Esophagus muscularis mucosa (tissue), 4 donors: ENCODE results near the gene BTNL8. TPM values are rescaled to one million over a fixed set of nuclear protein-coding genes. Genes with fewer than 3 reads are reported as not detected.

Experiments used
- DNase-seq: peaks from one replicate; pipeline ENCODE4 v3.0.0-alpha.2; 2017; ENCODE audit errors: extremely low spot score
- H3K27ac ChIP-seq, 4 donors: fragments of 200-600 bp; sonication (generic); replicated peaks in 1 of 4; 1 replicate in 3 of 4; 2 replicates in 1 of 4; pipeline ENCODE4 v1.5.1; 2016 to 2019; ENCODE audit warnings: mild to moderate bottlenecking in 1 of 4
- H3K27me3 ChIP-seq, 4 donors: fragments of 200-600 bp; sonication (generic); one replicate each; pipeline versions ENCODE4 v1.5.1 to v1.6.0; 2016 to 2019
- H3K36me3 ChIP-seq, 4 donors: fragments of 200-600 bp; sonication (generic); one replicate each; pipeline ENCODE4 v1.5.1; 2016 to 2019
- H3K4me1 ChIP-seq, 4 donors: fragments of 200-600 bp; sonication (generic); one replicate each; pipeline ENCODE4 v1.5.1; 2016 to 2019
- H3K4me3 ChIP-seq, 4 donors: fragments of 200-600 bp; sonication (generic); 1 replicate in 2 of 4; 2 replicates in 2 of 4; pipeline ENCODE4 v1.5.1; 2016 to 2019; ENCODE audit warnings: mild to moderate bottlenecking in 4 of 4, moderate library complexity in 1 of 4
- H3K9me3 ChIP-seq, 4 donors: fragments of 200-600 bp; sonication (generic); 1 replicate in 3 of 4; 2 replicates in 1 of 4; pipeline ENCODE4 v1.5.1; 2016 to 2019
- EP300 ChIP-seq: sonication (generic); formaldehyde crosslinking; IDR thresholded peaks from one replicate; pipeline ENCODE4 v1.6.1; 2017; ENCODE audit warnings: antibody characterized with exemption
- POLR2A ChIP-seq: fragments of 450-650 bp; IDR thresholded peaks from one replicate; pipeline ENCODE4 v1.6.1; 2017; ENCODE audit warnings: antibody characterized with exemption, moderate library complexity, mild to moderate bottlenecking, low read depth
- POLR2AphosphoS5 ChIP-seq, 2 donors: sonication (generic); formaldehyde crosslinking; IDR thresholded peaks; one replicate each; pipeline ENCODE4 v1.6.1; 2017; ENCODE audit warnings: antibody characterized with exemption in 2 of 2
- WGBS: methylation state at CpG from one replicate; pipeline ENCODE4 v1.1.5; 2018; 5-methylcytosine and 5-hydroxymethylcytosine counted together
- intact Hi-C: fragments of 100-400 bp; cut with DNase I; formaldehyde crosslinking; loops from one replicate; pipeline ENCODE4 v1.15.1; 2023
- total RNA-seq, 4 donors: library from RNA; depleted of rRNA; stranded (reverse); fragments of >200 nt; gene quantifications; one replicate each; pipeline versions ENCODE4 v1.1.0 to v1.2.1, GENCODE V29; 2016
- TF ChIP-seq, protein P1 (sequence below), 3 experiments: fragments of 200-600 bp in 2 of 3; fragments of 450-650 bp in 1 of 3; sonication (generic) in 2 of 3; IDR thresholded peaks; one replicate each; pipeline ENCODE4 v1.5.1; 2017 to 2019; ENCODE audit warnings: antibody characterized with exemption in 3 of 3, mild to moderate bottlenecking in 2 of 3, moderate library complexity in 1 of 3

The BTNL8 gene
- total RNA-seq, 4 donors from 2014 or later = 0.17 to 0.58 (median 0.34) TPM; not detected in 1

DNA sequence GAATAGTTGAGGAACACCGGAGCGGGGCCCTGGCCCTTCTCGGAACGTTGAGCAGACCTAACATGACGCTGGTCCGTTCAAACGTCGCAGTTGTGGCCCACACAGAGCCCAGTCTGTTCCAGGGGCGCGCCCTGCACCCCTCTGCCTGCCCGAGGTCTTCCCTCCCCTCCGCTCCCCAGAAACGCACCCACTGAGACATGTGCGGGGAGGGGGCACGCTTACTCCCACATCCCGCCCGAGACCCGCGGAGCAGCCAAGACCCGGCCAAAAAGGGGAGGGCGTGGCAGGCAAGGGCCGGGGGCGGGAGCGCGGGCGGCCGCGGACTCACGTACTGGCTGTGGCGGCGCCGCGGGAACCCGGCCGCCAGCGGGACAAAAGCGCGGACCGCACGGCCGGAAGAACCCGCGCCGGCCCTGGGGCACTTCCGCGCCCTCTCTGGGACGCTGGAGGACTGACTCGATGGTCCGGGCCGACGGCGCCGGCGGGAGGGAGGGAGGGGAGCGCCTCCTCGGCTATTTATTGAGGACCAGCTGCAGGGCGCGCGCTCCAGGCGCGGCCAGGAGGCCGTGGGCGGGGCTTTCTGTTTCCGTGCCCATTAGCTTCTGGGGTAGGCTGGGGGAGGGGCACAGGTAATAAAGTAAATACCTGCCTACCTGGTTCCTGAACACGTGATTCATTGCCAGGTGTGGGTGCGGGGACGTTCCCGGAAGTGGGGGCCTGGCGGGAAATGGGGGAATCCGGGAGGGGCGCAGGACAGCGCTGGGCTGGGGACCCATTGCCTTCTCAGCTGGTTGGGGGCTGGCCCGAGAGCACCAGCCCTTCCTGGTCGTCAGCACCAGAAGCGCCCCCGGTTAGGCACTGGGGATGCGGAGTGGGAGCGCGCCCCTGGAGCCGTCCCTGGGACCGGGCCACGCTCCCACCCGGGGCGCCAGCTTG lies 37.8 kb upstream of the BTNL8 start, which contains the start of gene ZFP62:
TSS of gene ZFP62 (minus strand) at position 390 of the 936 bp plus-strand sequence. CDS start at position 333, 57 bp downstream.
- Histone ChIP-seq H3K36me3 (peaks cover 0 to under 1% (median 0%) of the 10 kb centered on the region in 4 donors), H3K27me3 (no peaks in the 10 kb centered on the region), H3K4me3 (peak within 1 kb of the TSS; percentile 72 to 98 (median 82)), H3K27ac (peak within 1 kb of the TSS; percentile 85 to 91 (median 88)), H3K9me3 (no peaks in the 10 kb centered on the region), H3K4me1 (peaks cover 10 to 19% (median 14%) of the 10 kb centered on the region in 4 donors)
- DNase-seq = peak; percentile 94
- intact Hi-C loops = loop anchor here (2.0 to 5.0 kb wide), 2 partner anchors 78 to 191 kb away; no protein-coding TSS in a partner anchor
- TF ChIP-seq, protein P1, sequence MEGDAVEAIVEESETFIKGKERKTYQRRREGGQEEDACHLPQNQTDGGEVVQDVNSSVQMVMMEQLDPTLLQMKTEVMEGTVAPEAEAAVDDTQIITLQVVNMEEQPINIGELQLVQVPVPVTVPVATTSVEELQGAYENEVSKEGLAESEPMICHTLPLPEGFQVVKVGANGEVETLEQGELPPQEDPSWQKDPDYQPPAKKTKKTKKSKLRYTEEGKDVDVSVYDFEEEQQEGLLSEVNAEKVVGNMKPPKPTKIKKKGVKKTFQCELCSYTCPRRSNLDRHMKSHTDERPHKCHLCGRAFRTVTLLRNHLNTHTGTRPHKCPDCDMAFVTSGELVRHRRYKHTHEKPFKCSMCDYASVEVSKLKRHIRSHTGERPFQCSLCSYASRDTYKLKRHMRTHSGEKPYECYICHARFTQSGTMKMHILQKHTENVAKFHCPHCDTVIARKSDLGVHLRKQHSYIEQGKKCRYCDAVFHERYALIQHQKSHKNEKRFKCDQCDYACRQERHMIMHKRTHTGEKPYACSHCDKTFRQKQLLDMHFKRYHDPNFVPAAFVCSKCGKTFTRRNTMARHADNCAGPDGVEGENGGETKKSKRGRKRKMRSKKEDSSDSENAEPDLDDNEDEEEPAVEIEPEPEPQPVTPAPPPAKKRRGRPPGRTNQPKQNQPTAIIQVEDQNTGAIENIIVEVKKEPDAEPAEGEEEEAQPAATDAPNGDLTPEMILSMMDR (IDR thresholded peaks at IDR 0.05) = peak in 2 of 3 experiments; percentile 6 to 11
- TF ChIP-seq EP300 = no peak
- TF ChIP-seq POLR2A = peak; percentile 28
- peak; percentile 67 to 84 for TF ChIP-seq POLR2AphosphoS5 (IDR thresholded peaks at IDR 0.05)
- WGBS = under 1% methylated on average over 49 of the region's 84 CpGs

DNA sequence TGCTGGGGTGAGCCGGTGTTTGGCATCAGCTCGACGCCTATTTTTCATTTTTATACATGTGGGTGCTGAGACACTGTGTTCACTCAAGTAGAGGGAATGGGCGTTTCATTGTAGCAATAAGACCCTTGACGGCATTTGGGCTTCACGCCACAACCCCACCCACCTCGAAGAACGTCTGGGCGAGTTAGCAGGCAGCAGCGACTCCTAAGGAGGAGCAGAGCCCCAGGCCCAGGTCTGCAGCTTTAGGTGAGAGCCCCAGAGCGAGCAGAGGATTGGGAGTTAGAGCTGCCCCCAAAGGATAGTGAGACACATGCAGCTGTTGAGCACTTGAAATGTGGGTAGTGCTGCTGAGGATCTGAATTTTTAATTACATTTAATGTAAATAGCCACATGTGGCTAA lies 36.3 kb upstream of the BTNL8 start:
- no peak for TF ChIP-seq POLR2AphosphoS5 (IDR thresholded peaks at IDR 0.05)
- TF ChIP-seq, protein P1 (IDR thresholded peaks at IDR 0.05) = no peak
- no peak for TF ChIP-seq POLR2A
- TF ChIP-seq EP300 = no peak
- Histone ChIP-seq H3K9me3 (no peaks in the 10 kb centered on the region), H3K4me3 (no peak overlapping the region), H3K36me3 (no peaks in the 10 kb centered on the region), H3K4me1 (peaks cover 10 to 19% (median 14%) of the 10 kb centered on the region in 4 donors), H3K27ac (no peak overlapping the region), H3K27me3 (no peaks in the 10 kb centered on the region)
- intact Hi-C loops = loop anchor here (5.0 kb wide), 1 partner anchor 190 kb away; no protein-coding TSS in a partner anchor
- peak; percentile 50 for DNase-seq
- WGBS = 63% methylated on average over 11 of the region's 11 CpGs

DNA sequence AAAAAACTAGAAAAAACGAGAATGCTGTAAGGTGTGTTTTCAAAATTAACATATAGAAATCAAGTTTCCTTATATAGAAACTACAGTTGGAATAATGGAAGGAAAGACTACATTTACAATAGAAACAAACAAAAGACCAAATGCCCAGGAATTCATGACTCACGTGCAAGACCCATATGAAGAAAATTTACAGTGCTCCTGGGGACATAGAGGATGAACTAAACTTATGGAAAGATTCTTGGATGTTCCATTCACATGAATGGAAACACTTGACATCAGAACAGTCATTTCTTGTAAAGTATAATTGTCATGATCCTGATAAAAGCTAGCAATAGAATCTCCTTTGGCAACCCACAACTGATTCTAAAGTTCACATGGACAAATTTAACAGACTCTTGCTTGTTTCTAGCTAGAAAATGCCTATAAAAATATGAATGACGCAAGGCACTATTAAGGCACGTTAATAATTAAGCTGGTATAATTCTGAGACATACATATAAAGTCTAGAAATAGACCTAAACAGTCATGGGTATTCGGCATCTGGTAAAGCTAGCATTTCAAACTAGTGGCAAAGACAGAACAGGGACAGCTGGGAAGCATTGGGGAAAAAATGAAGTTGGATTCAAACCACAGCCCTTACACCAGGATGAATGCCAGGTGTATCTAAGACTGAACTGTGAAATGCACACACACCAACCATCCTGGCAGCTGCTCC lies 32.8 kb upstream of the BTNL8 start:
- WGBS = 69% methylated on average over 5 of the region's 5 CpGs
- intact Hi-C loops = loop anchor here (5.0 kb wide), 1 partner anchor 291 kb away; no protein-coding TSS in a partner anchor
- no peak overlapping the region for H3K4me3 ChIP-seq

DNA sequence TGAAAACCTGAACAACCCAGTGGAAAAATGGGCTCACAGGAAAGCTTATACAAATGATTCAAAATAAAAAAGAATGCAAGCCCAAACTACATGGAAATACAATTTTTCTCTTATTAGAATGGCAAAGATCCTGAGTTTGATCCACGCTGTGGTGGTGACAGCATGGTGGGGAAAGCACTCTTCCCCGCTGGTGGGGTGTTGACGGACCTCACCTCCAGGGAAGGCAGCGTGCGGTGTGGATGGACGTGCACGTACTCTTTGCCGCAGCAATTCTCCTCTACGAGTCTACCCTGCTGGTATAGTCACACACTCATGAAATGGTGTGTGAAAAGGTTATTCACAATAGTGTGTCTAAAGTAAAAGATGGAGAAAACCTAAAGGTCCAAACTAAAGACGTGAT lies 32.0 kb upstream of the BTNL8 start:
- no peak overlapping the region for H3K27ac ChIP-seq
- no peaks in the 10 kb centered on the region for H3K9me3 ChIP-seq
- H3K27me3 ChIP-seq = no peaks in the 10 kb centered on the region
- WGBS = 86% methylated on average over 10 of the region's 10 CpGs
- no peak overlapping the region for H3K4me3 ChIP-seq
- peak; percentile 72 for DNase-seq
- H3K4me1 ChIP-seq = peaks cover 0 to 24% (median 18%) of the 10 kb centered on the region in 4 donors
- intact Hi-C loops = loop anchor here (5.0 kb wide), 1 partner anchor 290 kb away; no protein-coding TSS in a partner anchor
- H3K36me3 ChIP-seq = no peaks in the 10 kb centered on the region
- TF ChIP-seq, protein P1 (IDR thresholded peaks at IDR 0.05) = no peak
- TF ChIP-seq POLR2A (no peak), EP300 (no peak), POLR2AphosphoS5 (IDR thresholded peaks at IDR 0.05) (no peak)

More for the DNA sequence above, 32.8 kb upstream of the BTNL8 start:
- Histone ChIP-seq H3K36me3 (no peaks in the 10 kb centered on the region), H3K27me3 (no peaks in the 10 kb centered on the region), H3K4me1 (peaks cover 5 to 29% (median 24%) of the 10 kb centered on the region in 4 donors), H3K9me3 (no peaks in the 10 kb centered on the region), H3K27ac (no peak overlapping the region)
- TF ChIP-seq, protein P1 (IDR thresholded peaks at IDR 0.05) = no peak
- TF ChIP-seq POLR2AphosphoS5 (IDR thresholded peaks at IDR 0.05) = no peak
- no peak for TF ChIP-seq POLR2A
- TF ChIP-seq EP300 = no peak
- peak; percentile 29 for DNase-seq
